ENCODE data around the gene ARHGAP25. TPM values are rescaled to one million over a fixed set of nuclear protein-coding genes. Genes with fewer than 3 reads are reported as not detected.

The ARHGAP25 gene
- total and polyA plus RNA-seq, 2 donors from 2014 or later: 6.3 to 20.4 TPM

GRCh38 chr2:68689553-68690537 lies 44.8 kb upstream of the ARHGAP25 start:
- FAIRE-seq (no peak), DNase-seq (no peak)
- no peaks in the 10 kb centered on the region for H3K9me3 ChIP-seq (ENCODE audit: control insufficient read depth in 2 of 3, insufficient read depth in 1 of 3, low read length in 3 of 3)
- no peak overlapping the region for H3K27ac ChIP-seq (ENCODE audit: low read depth in 2 of 2, low read length in 2 of 2)
- H3K27me3 ChIP-seq (ENCODE audit: control insufficient read depth, insufficient read depth, low read length): no peaks in the 10 kb centered on the region
- no peaks in the 10 kb centered on the region for H3K4me1 ChIP-seq (ENCODE audit: control insufficient read depth in 2 of 3, insufficient read depth in 2 of 3, low read depth in 1 of 3, low read length in 3 of 3)
- intact Hi-C loops (cut with DNase I): no loop called here
- no peaks in the 10 kb centered on the region for H3K36me3 ChIP-seq (ENCODE audit: control insufficient read depth in 2 of 3, insufficient read depth in 3 of 3, low read length in 3 of 3)
- no peak overlapping the region for H3K9ac ChIP-seq (ENCODE audit: low read length in 3 of 3)
- no peak overlapping the region for H3K4me3 ChIP-seq (ENCODE audit: low read length in 3 of 3)
- TF ChIP-seq, protein P1, sequence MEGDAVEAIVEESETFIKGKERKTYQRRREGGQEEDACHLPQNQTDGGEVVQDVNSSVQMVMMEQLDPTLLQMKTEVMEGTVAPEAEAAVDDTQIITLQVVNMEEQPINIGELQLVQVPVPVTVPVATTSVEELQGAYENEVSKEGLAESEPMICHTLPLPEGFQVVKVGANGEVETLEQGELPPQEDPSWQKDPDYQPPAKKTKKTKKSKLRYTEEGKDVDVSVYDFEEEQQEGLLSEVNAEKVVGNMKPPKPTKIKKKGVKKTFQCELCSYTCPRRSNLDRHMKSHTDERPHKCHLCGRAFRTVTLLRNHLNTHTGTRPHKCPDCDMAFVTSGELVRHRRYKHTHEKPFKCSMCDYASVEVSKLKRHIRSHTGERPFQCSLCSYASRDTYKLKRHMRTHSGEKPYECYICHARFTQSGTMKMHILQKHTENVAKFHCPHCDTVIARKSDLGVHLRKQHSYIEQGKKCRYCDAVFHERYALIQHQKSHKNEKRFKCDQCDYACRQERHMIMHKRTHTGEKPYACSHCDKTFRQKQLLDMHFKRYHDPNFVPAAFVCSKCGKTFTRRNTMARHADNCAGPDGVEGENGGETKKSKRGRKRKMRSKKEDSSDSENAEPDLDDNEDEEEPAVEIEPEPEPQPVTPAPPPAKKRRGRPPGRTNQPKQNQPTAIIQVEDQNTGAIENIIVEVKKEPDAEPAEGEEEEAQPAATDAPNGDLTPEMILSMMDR (IDR thresholded peaks at IDR 0.05; ENCODE audit: borderline replicate concordance, extremely low read depth, insufficient read depth): no peak

DNA sequence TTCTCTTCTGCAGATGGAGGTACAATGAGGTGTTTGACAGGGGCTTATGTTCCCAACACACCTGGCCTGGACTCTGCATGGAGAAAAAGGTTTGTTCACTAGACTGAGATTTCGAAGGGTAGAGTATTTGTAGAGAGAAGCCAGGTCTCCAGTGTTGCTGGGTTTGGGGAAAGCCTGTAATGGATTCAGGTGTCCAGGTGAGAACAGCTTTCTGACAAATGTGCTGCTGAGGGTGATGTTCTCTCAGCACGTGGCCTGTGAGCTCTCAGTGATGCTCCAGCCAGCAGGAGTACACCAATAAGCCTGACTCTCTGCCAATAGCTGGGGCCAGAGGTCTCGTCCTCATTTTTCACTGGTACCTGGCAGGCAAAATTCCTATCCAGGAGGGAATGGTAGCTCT lies 43.8 kb upstream of the ARHGAP25 start:
- Histone ChIP-seq H3K9me3 (ENCODE audit: control insufficient read depth in 2 of 3, insufficient read depth in 1 of 3, low read length in 3 of 3) (no peaks in the 10 kb centered on the region), H3K4me1 (ENCODE audit: control insufficient read depth in 2 of 3, insufficient read depth in 2 of 3, low read depth in 1 of 3, low read length in 3 of 3) (no peaks in the 10 kb centered on the region), H3K36me3 (ENCODE audit: control insufficient read depth in 2 of 3, insufficient read depth in 3 of 3, low read length in 3 of 3) (no peaks in the 10 kb centered on the region), H3K4me3 (ENCODE audit: low read length in 3 of 3) (no peak overlapping the region), H3K27me3 (ENCODE audit: control insufficient read depth, insufficient read depth, low read length) (no peaks in the 10 kb centered on the region), H3K9ac (ENCODE audit: low read length in 3 of 3) (no peak overlapping the region), H3K27ac (ENCODE audit: low read depth in 2 of 2, low read length in 2 of 2) (no peak overlapping the region)
- intact Hi-C loops (cut with DNase I): no loop called here
- DNase-seq (no peak), FAIRE-seq (no peak)
- TF ChIP-seq, protein P1 (IDR thresholded peaks at IDR 0.05; ENCODE audit: borderline replicate concordance, extremely low read depth, insufficient read depth): no peak

DNA sequence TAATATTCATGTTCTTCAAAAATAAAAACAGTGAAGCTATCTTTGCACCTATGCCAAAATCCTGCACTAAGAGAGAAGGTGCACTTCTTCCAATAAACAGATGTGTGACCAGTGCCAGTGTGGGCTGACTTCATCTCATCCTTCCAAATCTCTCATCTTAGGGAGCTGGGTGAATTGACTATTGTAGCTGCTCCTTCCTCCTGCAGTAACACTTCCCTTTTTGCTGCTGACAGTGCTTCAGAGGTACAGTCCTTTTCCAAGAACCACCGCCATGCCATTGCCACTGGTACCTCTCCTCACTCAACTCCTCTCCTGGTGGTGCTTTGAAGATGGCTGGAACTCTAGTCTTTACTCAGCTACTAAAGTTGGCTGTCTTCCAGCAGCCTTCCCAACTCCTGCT lies 42.1 kb upstream of the ARHGAP25 start:
- no peak overlapping the region for H3K9ac ChIP-seq (ENCODE audit: low read length in 3 of 3)
- no peak for FAIRE-seq
- H3K4me3 ChIP-seq (ENCODE audit: low read length in 3 of 3): no peak overlapping the region
- H3K27ac ChIP-seq (ENCODE audit: low read depth in 2 of 2, low read length in 2 of 2): no peak overlapping the region
- H3K36me3 ChIP-seq (ENCODE audit: control insufficient read depth in 2 of 3, insufficient read depth in 3 of 3, low read length in 3 of 3): no peaks in the 10 kb centered on the region
- intact Hi-C loops (cut with DNase I): no loop called here
- H3K4me1 ChIP-seq (ENCODE audit: control insufficient read depth in 2 of 3, insufficient read depth in 2 of 3, low read depth in 1 of 3, low read length in 3 of 3): no peaks in the 10 kb centered on the region
- H3K27me3 ChIP-seq (ENCODE audit: control insufficient read depth, insufficient read depth, low read length): no peaks in the 10 kb centered on the region
- peaks cover 0 to 5% (median 0%) of the 10 kb centered on the region in 3 donors for H3K9me3 ChIP-seq (ENCODE audit: control insufficient read depth in 2 of 3, insufficient read depth in 1 of 3, low read length in 3 of 3)
- TF ChIP-seq, protein P1 (IDR thresholded peaks at IDR 0.05; ENCODE audit: borderline replicate concordance, extremely low read depth, insufficient read depth): no peak
- DNase-seq: no peak
